B cell (primary cell): ENCODE measurements around the gene HTR6. TPM values are rescaled to one million over a fixed set of nuclear protein-coding genes. Genes with fewer than 3 reads are reported as not detected.

Experiments
- ATAC-seq: fragments of 200-7000 bp; cut with Tn5 transposase; one replicate; pipeline ENCODE4 v1.10.0; 2021; ENCODE audit warnings: low read depth, mild to moderate bottlenecking, moderate number of reproducible peaks, moderate library complexity
- CTCF ChIA-PET: fragments of 350-600 bp; sonication (Branson Sonifier 250); formaldehyde crosslinking; loops from one replicate; lab custom pipeline; 2021; ENCODE audit warnings: antibody characterized with exemption, inconsistent platforms; lab: Charles Lee
- POLR2A ChIA-PET: fragments of 350-600 bp; sonication (Branson Sonifier 250); formaldehyde crosslinking; loops from one replicate; lab custom pipeline; 2021; ENCODE audit warnings: antibody characterized with exemption; lab: Charles Lee
- DNase-seq: peaks from one replicate; pipeline ENCODE4 v3.0.0; 2013
- H2AFZ ChIP-seq: 2 replicates; pipeline ENCODE4 v1.6.1; 2012; ENCODE audit warnings: mild to moderate bottlenecking, low read depth, low read length; ENCODE audit not compliant: insufficient read depth, poor library complexity, severe bottlenecking
- H3K27ac ChIP-seq, 2 donors: 1 replicate in 1 of 2; 2 replicates in 1 of 2; pipeline ENCODE4 v1.5.1; 2012 to 2013; ENCODE audit warnings: low read length in 2 of 2, mild to moderate bottlenecking in 2 of 2, moderate library complexity in 1 of 2
- H3K27me3 ChIP-seq, 4 experiments: fragments of 200-600 bp in 1 of 4; sonication (generic) in 1 of 4; replicated peaks in 1 of 4; 1 replicate in 2 of 4; 2 replicates in 2 of 4; pipeline versions ENCODE4 v1.6.1 to v1.7.0; 2013 to 2016; ENCODE audit warnings: low read length in 3 of 4, mild to moderate bottlenecking in 2 of 4, mixed read lengths in 1 of 4, moderate library complexity in 1 of 4; ENCODE audit not compliant: insufficient read depth in 4 of 4, control insufficient read depth in 3 of 4; ENCODE audit errors: control extremely low read depth in 1 of 4
- H3K36me3 ChIP-seq, 2 experiments: replicated peaks in 1 of 2; 1 replicate in 1 of 2; 2 replicates in 1 of 2; pipeline versions ENCODE4 v1.6.1 to v1.7.1; 2013; ENCODE audit warnings: low read length in 1 of 2; ENCODE audit not compliant: insufficient read depth in 2 of 2, control insufficient read depth in 1 of 2; ENCODE audit errors: control extremely low read depth in 1 of 2, extremely low read depth in 1 of 2
- H3K4me1 ChIP-seq, 2 donors: fragments of 200-600 bp in 1 of 2; sonication (generic) in 1 of 2; 1 replicate in 1 of 2; 2 replicates in 1 of 2; pipeline versions ENCODE4 v1.5.1 to v1.6.1; 2013 to 2017; ENCODE audit warnings: low read length in 2 of 2; ENCODE audit not compliant: control insufficient read depth in 2 of 2, insufficient read depth in 2 of 2
- H3K4me2 ChIP-seq: replicated peaks from 2 replicates; pipeline ENCODE3; 2012; ENCODE audit warnings: mild to moderate bottlenecking, low read depth, low read length; ENCODE audit not compliant: poor library complexity, severe bottlenecking
- H3K4me3 ChIP-seq, 5 experiments: fragments of 200-600 bp in 1 of 5; sonication (generic) in 1 of 5; 1 replicate in 3 of 5; 2 replicates in 2 of 5; pipeline versions ENCODE4 v1.5.1 to v1.7.0; 2011 to 2016; ENCODE audit warnings: low read length in 4 of 5, mild to moderate bottlenecking in 4 of 5, low read depth in 2 of 5, control low read depth in 1 of 5, moderate library complexity in 1 of 5; ENCODE audit not compliant: insufficient read depth in 1 of 5; ENCODE audit errors: control extremely low read depth in 1 of 5, extremely low read depth in 1 of 5
- H3K79me2 ChIP-seq: fragments of 200-600 bp; sonication (generic); one replicate; pipeline ENCODE4 v1.6.0; 2016; ENCODE audit warnings: low read length; ENCODE audit not compliant: control insufficient read depth, insufficient read depth
- H3K9ac ChIP-seq: fragments of 200-600 bp; sonication (generic); 2 replicates; pipeline ENCODE4 v1.6.1; 2017; ENCODE audit warnings: mild to moderate bottlenecking, low read length, moderate library complexity
- H3K9me3 ChIP-seq, 3 donors: one replicate each; pipeline versions ENCODE4 v1.6.1 to v1.7.1; 2013; ENCODE audit warnings: low read length in 2 of 3; ENCODE audit not compliant: control insufficient read depth in 2 of 3, insufficient read depth in 1 of 3; ENCODE audit errors: control extremely low read depth in 1 of 3
- H4K20me1 ChIP-seq: 2 replicates; pipeline ENCODE4 v1.6.0; 2012; ENCODE audit warnings: mild to moderate bottlenecking, low read length; ENCODE audit not compliant: insufficient read depth, control insufficient read depth, poor library complexity, severe bottlenecking
- H3K27ac Mint-ChIP-seq: one replicate; pipeline ENCODE4 v1.8.0; 2021; ENCODE audit warnings: mixed read lengths
- H3K27me3 Mint-ChIP-seq: one replicate; pipeline ENCODE4 v1.8.0; 2021; ENCODE audit warnings: mixed read lengths
- H3K4me1 Mint-ChIP-seq: one replicate; pipeline ENCODE4 v1.8.0; 2021; ENCODE audit warnings: mixed read lengths
- H3K4me3 Mint-ChIP-seq: one replicate; pipeline ENCODE4 v1.8.0; 2021; ENCODE audit warnings: mixed read lengths
- H3K9me3 Mint-ChIP-seq: one replicate; pipeline ENCODE4 v1.8.0; 2022; ENCODE audit warnings: mixed read lengths; ENCODE audit not compliant: insufficient read depth
- CTCF ChIP-seq: fragments of 200-600 bp; IDR thresholded peaks from one replicate; pipeline ENCODE4 v1.8.0; 2022; ENCODE audit warnings: antibody characterized with exemption, mild to moderate bottlenecking
- EZH2 ChIP-seq: IDR thresholded peaks from 2 replicates; pipeline ENCODE4 v1.6.1; 2012; ENCODE audit warnings: borderline replicate concordance, low read depth, mild to moderate bottlenecking, moderate library complexity, low read length; ENCODE audit not compliant: insufficient read depth, poor library complexity, severe bottlenecking
- WGBS: methylation state at CpG from one replicate; pipeline ENCODE4 v1.1.5; 2013; ENCODE audit warnings: missing lambda C conversion rate; ENCODE audit not compliant: insufficient coverage; 5-methylcytosine and 5-hydroxymethylcytosine counted together
- intact Hi-C: fragments of 100-400 bp; cut with micrococcal nuclease; formaldehyde crosslinking; loops from one replicate; pipeline ENCODE4 v1.10.0; 2022
- polyA plus RNA-seq: library from polyadenylated mRNA; depleted of rRNA; stranded (reverse); fragments of >200 nt; gene quantifications from 2 replicates; pipeline ENCODE4 v1.2.3, GENCODE V29; 2012
- total RNA-seq, 2 donors: library from RNA; stranded (reverse); fragments of 120-200 nt in 1 of 2; gene quantifications; 1 replicate in 1 of 2; 2 replicates in 1 of 2; pipeline versions ENCODE4 v1.2.3 to v1.2.4, GENCODE V29; 2013 to 2022

The HTR6 gene
- total and polyA plus RNA-seq, 2 donors (not counting 1 experiment from before 2014, with no cell fraction given): not detected

- ATAC-seq: no peak
- CTCF ChIA-PET: interaction anchor here (1.0 to 3.9 kb wide), 5 partner anchors 8 to 42 kb away, joined by 3 to 49 read pairs (median 6); no protein-coding TSS in a partner anchor
- Mint-ChIP-seq H3K4me3 (no peak overlapping the region), H3K4me1 (peaks cover 7% of the 10 kb centered on the region), H3K27me3 (no peaks in the 10 kb centered on the region), H3K9me3 (no peaks in the 10 kb centered on the region), H3K27ac (no peak overlapping the region)
- intact Hi-C loops: no loop called here
- POLR2A ChIA-PET: no interaction called here
- DNase-seq: no peak
- Histone ChIP-seq H4K20me1 (no peaks in the 10 kb centered on the region), H3K79me2 (no peaks in the 10 kb centered on the region), H3K27me3 (no peaks in the 10 kb centered on the region), H3K36me3 (peaks cover 0 to 8% of the 10 kb centered on the region in 2 experiments), H2AFZ (no peak overlapping the region), H3K9ac (no peak overlapping the region), H3K4me2 (no peak overlapping the region), H3K4me1 (peaks cover 0 to 3% of the 10 kb centered on the region in 2 donors), H3K9me3 (no peaks in the 10 kb centered on the region), H3K27ac (no peak overlapping the region), H3K4me3 (no peak overlapping the region)
- TF ChIP-seq EZH2 (no peak), CTCF (no peak)
- 91% methylated on average over 2 of the region's 3 CpGs for WGBS
Measured at GRCh38 chr1:19703280-19703679, 38.6 kb downstream of the HTR6 start.

- Histone ChIP-seq H3K27ac (no peak overlapping the region), H3K4me2 (no peak overlapping the region), H3K4me3 (no peak overlapping the region), H3K9me3 (no peaks in the 10 kb centered on the region), H3K27me3 (no peaks in the 10 kb centered on the region), H3K9ac (no peak overlapping the region), H3K4me1 (no peaks in the 10 kb centered on the region), H2AFZ (no peak overlapping the region), H4K20me1 (no peaks in the 10 kb centered on the region), H3K79me2 (no peaks in the 10 kb centered on the region), H3K36me3 (peaks cover 0 to 7% of the 10 kb centered on the region in 2 experiments)
- 58% methylated on average over 19 of the region's 19 CpGs for WGBS
- Mint-ChIP-seq H3K4me3 (no peak overlapping the region), H3K4me1 (peaks cover 3% of the 10 kb centered on the region), H3K9me3 (no peaks in the 10 kb centered on the region), H3K27ac (no peak overlapping the region), H3K27me3 (no peaks in the 10 kb centered on the region)
- CTCF ChIA-PET: interaction anchor here (0.8 to 3.9 kb wide), 11 partner anchors 10 to 787 kb away, joined by 3 to 49 read pairs (median 3); no protein-coding TSS in a partner anchor
- POLR2A ChIA-PET: no interaction called here
- intact Hi-C loops: loop anchor here (1.0 kb wide), 1 partner anchor 43 kb away; no protein-coding TSS in a partner anchor
- ATAC-seq: peak; percentile 58
- no peak for TF ChIP-seq EZH2
- peak; percentile 88 for TF ChIP-seq CTCF
- peak; percentile 56 for DNase-seq
Measured at GRCh38 chr1:19704247-19705113, 39.8 kb downstream of the HTR6 start.
